Measurements from ENCODE around the gene SLC5A11. TPM values are rescaled to one million over a fixed set of nuclear protein-coding genes. Genes with fewer than 3 reads are reported as not detected.
A peak's percentile ranks its signal among the peaks of the same experiment; 100 is the strongest.

The SLC5A11 gene
- total RNA-seq, 1 experiment from 2014 or later = 0.22 TPM

DNA sequence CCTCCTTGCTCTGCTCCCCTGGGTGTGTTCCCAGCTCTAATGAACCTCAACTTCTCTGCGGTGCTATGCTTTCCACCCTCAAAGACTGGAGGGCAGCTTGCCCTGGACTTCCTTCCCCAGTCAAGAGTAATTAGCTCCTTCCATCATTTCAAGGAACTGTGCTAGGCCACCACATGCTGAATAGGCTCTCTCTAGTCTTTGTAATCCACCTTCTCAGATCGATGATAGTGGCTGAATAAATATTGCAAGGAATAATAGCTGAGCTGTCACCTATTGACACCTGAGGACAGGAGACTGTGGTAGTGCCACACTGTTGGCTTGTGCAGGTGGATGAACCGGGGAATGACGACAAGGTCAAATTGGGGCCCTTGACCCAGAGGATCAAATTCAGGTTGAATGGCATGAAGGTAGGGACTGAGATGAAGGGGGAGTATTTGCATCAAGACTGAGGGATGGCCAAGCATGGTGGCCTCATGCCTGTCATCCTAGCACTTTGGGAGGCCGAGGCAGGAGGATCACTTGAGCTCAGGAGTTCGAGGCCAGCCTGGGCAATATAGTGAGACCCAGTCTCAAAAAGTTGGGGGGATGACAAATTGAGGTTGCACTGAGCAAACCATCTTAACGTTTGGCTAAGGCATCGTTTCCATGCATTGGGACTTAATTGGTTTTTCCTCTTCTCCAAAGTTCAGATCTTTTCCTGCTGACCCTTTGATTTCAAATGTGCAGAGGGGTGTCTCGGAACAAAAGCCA lies 18.8 kb upstream of the SLC5A11 start:
- H2BK5ac ChIP-seq (ENCODE audit: insufficient read length, low read length) = no peak overlapping the region
- H3K27ac Mint-ChIP-seq = peak overlapping the region in 2 of 3 experiments; percentile 81 to 85; a peak in 4 of 7 replicates

More for the DNA sequence above, 18.8 kb upstream of the SLC5A11 start:
- Histone ChIP-seq H3K4me2 (ENCODE audit: insufficient read depth, insufficient read length, low read length) (no peak overlapping the region), H3K4me1 (ENCODE audit: insufficient read depth, low read length) (no peaks in the 10 kb centered on the region), H3K14ac (ENCODE audit: insufficient read depth, low read length) (no peak overlapping the region), H3K9ac (ENCODE audit: extremely low read depth, insufficient read length, low read length) (no peak overlapping the region), H3K27ac (ENCODE audit: insufficient read length, low read depth, low read length) (no peak overlapping the region), H2BK120ac (ENCODE audit: low read depth, low read length, poor library complexity, severe bottlenecking) (no peak overlapping the region), H2AK5ac (ENCODE audit: insufficient read length, low read length) (no peak overlapping the region), H3K9me3 (ENCODE audit: control insufficient read depth, low read depth, low read length) (no peaks in the 10 kb centered on the region), H3K23me2 (ENCODE audit: insufficient read length, low read depth, low read length, poor library complexity, severe bottlenecking) (no peaks in the 10 kb centered on the region), H3T11ph (ENCODE audit: low read length) (no peak overlapping the region), H3K4ac (ENCODE audit: low read depth, low read length) (no peak overlapping the region), H2BK15ac (ENCODE audit: low read depth, low read length) (no peak overlapping the region), H3K23ac (ENCODE audit: insufficient read length, low read depth, low read length) (no peak overlapping the region), H4K91ac (ENCODE audit: insufficient read length, low read depth, low read length) (no peak overlapping the region), H3K79me2 (ENCODE audit: insufficient read depth, low read length) (no peaks in the 10 kb centered on the region), H4K20me1 (ENCODE audit: control insufficient read depth, insufficient read depth, insufficient read length) (no peaks in the 10 kb centered on the region), H3K27me3 (ENCODE audit: insufficient read depth, low read length) (no peaks in the 10 kb centered on the region), H2AFZ (ENCODE audit: low read length) (no peak overlapping the region), H4K5ac (ENCODE audit: insufficient read length, low read depth, low read length) (no peak overlapping the region), H3K56ac (ENCODE audit: insufficient read length, low read depth, low read length) (no peak overlapping the region), H4K8ac (replicated peaks; ENCODE audit: insufficient read length, low read depth, low read length) (no peak overlapping the region), H2BK12ac (ENCODE audit: insufficient read length, low read depth, low read length) (no peak overlapping the region), H2BK20ac (ENCODE audit: low read depth, low read length, poor library complexity, severe bottlenecking) (no peak overlapping the region), H3K18ac (ENCODE audit: insufficient read length, low read depth, low read length) (no peak overlapping the region), H3K79me1 (ENCODE audit: insufficient read depth, low read depth, low read length, poor library complexity, severe bottlenecking) (no peaks in the 10 kb centered on the region)
- peaks cover 19 to 54% (median 54%) of the 10 kb centered on the region in 3 experiments; a peak in 6 of 7 replicates for H3K36me3 Mint-ChIP-seq (ENCODE audit: insufficient read depth in 1 of 3, low read depth in 3 of 3)
- H3K27me3 Mint-ChIP-seq (ENCODE audit: low read depth) = no peaks in the 10 kb centered on the region
- H3K4me3 Mint-ChIP-seq = no peak overlapping the region
- TF ChIP-seq, protein P1, sequence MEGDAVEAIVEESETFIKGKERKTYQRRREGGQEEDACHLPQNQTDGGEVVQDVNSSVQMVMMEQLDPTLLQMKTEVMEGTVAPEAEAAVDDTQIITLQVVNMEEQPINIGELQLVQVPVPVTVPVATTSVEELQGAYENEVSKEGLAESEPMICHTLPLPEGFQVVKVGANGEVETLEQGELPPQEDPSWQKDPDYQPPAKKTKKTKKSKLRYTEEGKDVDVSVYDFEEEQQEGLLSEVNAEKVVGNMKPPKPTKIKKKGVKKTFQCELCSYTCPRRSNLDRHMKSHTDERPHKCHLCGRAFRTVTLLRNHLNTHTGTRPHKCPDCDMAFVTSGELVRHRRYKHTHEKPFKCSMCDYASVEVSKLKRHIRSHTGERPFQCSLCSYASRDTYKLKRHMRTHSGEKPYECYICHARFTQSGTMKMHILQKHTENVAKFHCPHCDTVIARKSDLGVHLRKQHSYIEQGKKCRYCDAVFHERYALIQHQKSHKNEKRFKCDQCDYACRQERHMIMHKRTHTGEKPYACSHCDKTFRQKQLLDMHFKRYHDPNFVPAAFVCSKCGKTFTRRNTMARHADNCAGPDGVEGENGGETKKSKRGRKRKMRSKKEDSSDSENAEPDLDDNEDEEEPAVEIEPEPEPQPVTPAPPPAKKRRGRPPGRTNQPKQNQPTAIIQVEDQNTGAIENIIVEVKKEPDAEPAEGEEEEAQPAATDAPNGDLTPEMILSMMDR (conservative IDR thresholded peaks at IDR 0.05) = no peak
- no CpG with 5 or more reads among the region's 9 CpGs for WGBS (ENCODE audit: extremely low coverage, insufficient read length, low lambda C conversion rate)
- no peaks in the 10 kb centered on the region for H3K4me1 Mint-ChIP-seq
- no peak for DNase-seq
- no peaks in the 10 kb centered on the region for H3K9me3 Mint-ChIP-seq

Data from H9 (cell line).